Effector CD8-positive, alpha-beta T cell (primary cell): ENCODE results near the gene CDK19.

Experiments
- DNase-seq: peaks from one replicate; lab custom pipeline; 2025; lab: John Stamatoyannopoulos, UW

Gene CDK19

GRCh38 chr6:110658631-110659211 lies 156.5 kb downstream of the CDK19 start:
- no peak for DNase-seq

GRCh38 chr6:110656492-110656891 lies 158.8 kb downstream of the CDK19 start:
- DNase-seq, result no peak

GRCh38 chr6:110655821-110656220 lies 159.4 kb downstream of the CDK19 start:
- DNase-seq, result no peak

GRCh38 chr6:110654096-110654820 lies 161.0 kb downstream of the CDK19 start:
- no peak for DNase-seq

GRCh38 chr6:110653381-110653780 lies 161.9 kb downstream of the CDK19 start:
- no peak for DNase-seq

GRCh38 chr6:110652520-110652919 lies 162.7 kb downstream of the CDK19 start:
- DNase-seq, result no peak

- DNase-seq, result no peak
Measured at GRCh38 chr6:110650755-110651154, 164.5 kb downstream of the CDK19 start.

GRCh38 chr6:110649704-110650103 lies 165.6 kb downstream of the CDK19 start:
- DNase-seq, result no peak

- DNase-seq, result no peak
Measured at GRCh38 chr6:110646951-110647910, 168.0 kb downstream of the CDK19 start.

GRCh38 chr6:110646419-110646698 lies 168.9 kb downstream of the CDK19 start:
- DNase-seq, result no peak

- DNase-seq, result no peak
Measured at GRCh38 chr6:110645685-110646418, 169.4 kb downstream of the CDK19 start.

- no peak for DNase-seq
Measured at GRCh38 chr6:110643175-110643574, 172.1 kb downstream of the CDK19 start.

- DNase-seq, result no peak
Measured at GRCh38 chr6:110642711-110643110, 172.6 kb downstream of the CDK19 start.

- DNase-seq, result no peak
Measured at GRCh38 chr6:110636781-110637180, 178.5 kb downstream of the CDK19 start.

- DNase-seq, result no peak
Measured at GRCh38 chr6:110635096-110635495, 180.2 kb downstream of the CDK19 start.

GRCh38 chr6:110633731-110634213 lies 181.5 kb downstream of the CDK19 start:
- no peak for DNase-seq

GRCh38 chr6:110629153-110629552 lies 186.1 kb downstream of the CDK19 start:
- DNase-seq, result no peak

GRCh38 chr6:110628330-110628729 lies 186.9 kb downstream of the CDK19 start:
- DNase-seq, result no peak

GRCh38 chr6:110626442-110626841 lies 188.8 kb downstream of the CDK19 start:
- no peak for DNase-seq

GRCh38 chr6:110625883-110626282 lies 189.4 kb downstream of the CDK19 start:
- DNase-seq, result no peak

GRCh38 chr6:110622912-110623578 lies 192.2 kb downstream of the CDK19 start:
- DNase-seq, result no peak
